ENCODE data around the gene ARHGEF11. TPM values are rescaled to one million over a fixed set of nuclear protein-coding genes. Genes with fewer than 3 reads are reported as not detected.
"Not testable (repeated sequence)": the region's sequence is repeated elsewhere in the genome, so short reads cannot be mapped to it uniquely, and the experiment has no call there.

Gene ARHGEF11
- total RNA-seq, 1 donor from 2014 or later = 18.4 TPM

GRCh38 chr1:157055729-157056128, 10.2 kb upstream of the ARHGEF11 start:
- DNase-seq (ENCODE audit: low read depth in 2 of 2) = not testable (repeated sequence)

GRCh38 chr1:157050836-157051235, 5.3 kb upstream of the ARHGEF11 start:
- no peak for DNase-seq (ENCODE audit: low read depth in 2 of 2)

GRCh38 chr1:157047062-157047410, 1.5 kb upstream of the ARHGEF11 start:
- no peak for DNase-seq (ENCODE audit: low read depth in 2 of 2)

- DNase-seq (ENCODE audit: low read depth in 2 of 2) = no peak
Measured at GRCh38 chr1:157044326-157044725, 1.2 kb downstream of the ARHGEF11 start.

GRCh38 chr1:157043685-157044084, 1.9 kb downstream of the ARHGEF11 start:
- DNase-seq (ENCODE audit: low read depth in 2 of 2) = no peak

- DNase-seq (ENCODE audit: low read depth in 2 of 2) = no peak
Measured at GRCh38 chr1:157042846-157043245, 2.7 kb downstream of the ARHGEF11 start.

- DNase-seq (ENCODE audit: low read depth in 2 of 2) = peak in 1 of 2 donors; percentile 26
Measured at GRCh38 chr1:157040802-157041201, 4.7 kb downstream of the ARHGEF11 start.

- DNase-seq (ENCODE audit: low read depth in 2 of 2) = no peak
Measured at GRCh38 chr1:157035121-157035520, 10.4 kb downstream of the ARHGEF11 start.

- peak in 1 of 2 donors; percentile 36 for DNase-seq (ENCODE audit: low read depth in 2 of 2)
Measured at GRCh38 chr1:157034137-157034800, 11.3 kb downstream of the ARHGEF11 start.

- DNase-seq (ENCODE audit: low read depth in 2 of 2) = no peak
Measured at GRCh38 chr1:157033357-157033876, 12.1 kb downstream of the ARHGEF11 start.

- DNase-seq (ENCODE audit: low read depth in 2 of 2) = no peak
Measured at GRCh38 chr1:157032303-157032702, 13.2 kb downstream of the ARHGEF11 start.

- DNase-seq (ENCODE audit: low read depth in 2 of 2) = no peak
Measured at GRCh38 chr1:157030728-157031127, 14.8 kb downstream of the ARHGEF11 start.

GRCh38 chr1:157028674-157029073, 16.9 kb downstream of the ARHGEF11 start:
- no peak for DNase-seq (ENCODE audit: low read depth in 2 of 2)

GRCh38 chr1:157025856-157026255, 19.7 kb downstream of the ARHGEF11 start:
- DNase-seq (ENCODE audit: low read depth in 2 of 2) = no peak

- DNase-seq (ENCODE audit: low read depth in 2 of 2) = no peak
Measured at GRCh38 chr1:157025385-157025784, 20.2 kb downstream of the ARHGEF11 start.

GRCh38 chr1:157021688-157022087, 23.9 kb downstream of the ARHGEF11 start:
- DNase-seq (ENCODE audit: low read depth in 2 of 2) = no peak

GRCh38 chr1:157019457-157019856, 26.1 kb downstream of the ARHGEF11 start:
- DNase-seq (ENCODE audit: low read depth in 2 of 2) = no peak

GRCh38 chr1:157011845-157012244, 33.7 kb downstream of the ARHGEF11 start:
- DNase-seq (ENCODE audit: low read depth in 2 of 2) = no peak

GRCh38 chr1:157008502-157008901, 37.0 kb downstream of the ARHGEF11 start:
- no peak for DNase-seq (ENCODE audit: low read depth in 2 of 2)

- no peak for DNase-seq (ENCODE audit: low read depth in 2 of 2)
Measured at GRCh38 chr1:157007306-157007705, 38.2 kb downstream of the ARHGEF11 start.

GRCh38 chr1:157006676-157007075, 38.9 kb downstream of the ARHGEF11 start:
- no peak for DNase-seq (ENCODE audit: low read depth in 2 of 2)

- no peak for DNase-seq (ENCODE audit: low read depth in 2 of 2)
Measured at GRCh38 chr1:157005965-157006364, 39.6 kb downstream of the ARHGEF11 start.

GRCh38 chr1:157004806-157005205, 40.7 kb downstream of the ARHGEF11 start:
- DNase-seq (ENCODE audit: low read depth in 2 of 2) = peak in 1 of 2 donors; percentile 28

- no peak for DNase-seq (ENCODE audit: low read depth in 2 of 2)
Measured at GRCh38 chr1:157004327-157004726, 41.2 kb downstream of the ARHGEF11 start.

All from dermis microvascular lymphatic vessel endothelial cell (primary cell).